HG02943 (cell line): ENCODE measurements around the gene RUNX2.

Experiments
- ATAC-seq: cut with Tn5 transposase; IDR thresholded peaks from one replicate; pipeline ENCODE4 v1.9.1; 2021; ENCODE audit warnings: mild to moderate bottlenecking, low read depth, moderate library complexity; ENCODE audit not compliant: unreplicated experiment

The RUNX2 gene

GRCh38 chr6:45504947-45505346, 176.8 kb downstream of the RUNX2 start:
- ATAC-seq, result no peak

GRCh38 chr6:45505470-45505869, 177.3 kb downstream of the RUNX2 start:
- ATAC-seq, result no peak

- no peak for ATAC-seq
Measured at GRCh38 chr6:45507186-45507585, 179.1 kb downstream of the RUNX2 start.

- ATAC-seq, result no peak
Measured at GRCh38 chr6:45509426-45509825, 181.3 kb downstream of the RUNX2 start.

GRCh38 chr6:45512717-45513116, 184.6 kb downstream of the RUNX2 start:
- no peak for ATAC-seq

- no peak for ATAC-seq
Measured at GRCh38 chr6:45513213-45513618, 185.1 kb downstream of the RUNX2 start.

- ATAC-seq, result no peak
Measured at GRCh38 chr6:45513843-45514242, 185.7 kb downstream of the RUNX2 start.

GRCh38 chr6:45514454-45515230, 186.5 kb downstream of the RUNX2 start:
- ATAC-seq, result no peak

- ATAC-seq, result no peak
Measured at GRCh38 chr6:45518013-45518720, 190.0 kb downstream of the RUNX2 start.

- ATAC-seq, result no peak
Measured at GRCh38 chr6:45521226-45521625, 193.1 kb downstream of the RUNX2 start.

- no peak for ATAC-seq
Measured at GRCh38 chr6:45522486-45522885, 194.4 kb downstream of the RUNX2 start.

GRCh38 chr6:45527210-45527609, 199.1 kb downstream of the RUNX2 start:
- no peak for ATAC-seq

- ATAC-seq, result no peak
Measured at GRCh38 chr6:45531999-45532595, 204.0 kb downstream of the RUNX2 start.

GRCh38 chr6:45532721-45533210, 204.6 kb downstream of the RUNX2 start:
- ATAC-seq, result no peak

- ATAC-seq, result no peak
Measured at GRCh38 chr6:45533386-45533785, 205.3 kb downstream of the RUNX2 start.

- no peak for ATAC-seq
Measured at GRCh38 chr6:45535933-45536332, 207.8 kb downstream of the RUNX2 start.

- ATAC-seq, result no peak
Measured at GRCh38 chr6:45537539-45537938, 209.4 kb downstream of the RUNX2 start.

GRCh38 chr6:45538641-45539547, 210.8 kb downstream of the RUNX2 start:
- ATAC-seq, result no peak

- no peak for ATAC-seq
Measured at GRCh38 chr6:45540375-45540920, 212.3 kb downstream of the RUNX2 start.

GRCh38 chr6:45541934-45542333, 213.8 kb downstream of the RUNX2 start:
- ATAC-seq, result no peak
